Fibroblast of gingiva (primary cell): Measurements from ENCODE around the gene PTPN12.
"Not testable (repeated sequence)": the region's sequence is repeated elsewhere in the genome, so short reads cannot be mapped to it uniquely, and the experiment has no call there.

ENCODE experiments used
- DNase-seq: peaks from one replicate; pipeline ENCODE4 v3.0.0-alpha.2; 2011; ENCODE audit warnings: low read depth

The PTPN12 gene

DNA sequence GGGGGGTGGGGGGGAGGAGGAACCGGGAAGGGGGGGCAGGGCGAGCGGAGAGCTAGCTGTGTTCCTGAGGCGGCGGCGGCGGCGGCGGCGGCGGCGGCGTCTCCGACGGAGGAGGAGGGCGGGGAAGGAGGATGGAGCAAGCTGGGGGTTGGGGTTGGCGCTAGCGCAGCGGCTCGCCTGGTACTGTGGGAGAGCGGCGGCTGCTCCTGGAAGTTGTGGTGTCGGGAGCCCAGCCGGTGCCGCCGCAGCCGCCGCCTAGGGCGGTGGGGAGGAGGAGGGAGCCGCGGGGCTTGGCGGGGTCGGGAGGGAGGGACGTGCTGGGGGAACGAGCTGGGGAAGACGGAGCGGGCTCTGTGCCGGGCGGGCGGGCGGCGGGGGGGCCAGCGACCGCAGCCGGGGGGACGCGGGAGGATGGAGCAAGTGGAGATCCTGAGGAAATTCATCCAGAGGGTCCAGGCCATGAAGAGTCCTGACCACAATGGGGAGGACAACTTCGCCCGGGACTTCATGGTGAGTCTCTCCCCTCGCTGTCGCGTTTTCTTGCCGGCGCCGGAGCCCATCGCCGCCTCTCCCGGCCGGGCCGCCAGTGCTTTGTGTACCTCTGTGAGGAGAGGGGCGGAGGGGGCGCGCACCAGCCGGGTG, at the start of gene PTPN12:
TSS of gene PTPN12 (plus strand) at position 160 of the 642 bp plus-strand sequence. CDS start at position 412, 252 bp downstream.
- no peak for DNase-seq

DNA sequence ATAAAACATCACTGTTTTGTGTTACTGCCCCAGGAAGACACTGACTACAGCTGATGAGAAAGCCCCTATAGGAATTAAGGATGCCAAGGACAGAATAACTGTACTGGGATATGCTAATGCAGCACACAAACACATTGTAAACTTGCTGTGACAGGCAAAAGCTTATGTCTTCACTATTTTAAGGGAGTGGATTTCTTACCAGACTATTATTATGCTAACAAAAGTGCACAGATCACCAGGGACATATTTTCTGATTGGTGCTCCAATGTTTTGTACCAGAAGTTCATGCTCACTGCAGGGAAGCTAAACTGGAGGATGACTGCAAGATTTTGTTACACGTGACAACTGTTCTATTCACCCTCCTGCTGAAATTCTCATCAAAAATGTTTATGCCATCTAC, 48.1 kb upstream of the PTPN12 start:
- no peak for DNase-seq

DNA sequence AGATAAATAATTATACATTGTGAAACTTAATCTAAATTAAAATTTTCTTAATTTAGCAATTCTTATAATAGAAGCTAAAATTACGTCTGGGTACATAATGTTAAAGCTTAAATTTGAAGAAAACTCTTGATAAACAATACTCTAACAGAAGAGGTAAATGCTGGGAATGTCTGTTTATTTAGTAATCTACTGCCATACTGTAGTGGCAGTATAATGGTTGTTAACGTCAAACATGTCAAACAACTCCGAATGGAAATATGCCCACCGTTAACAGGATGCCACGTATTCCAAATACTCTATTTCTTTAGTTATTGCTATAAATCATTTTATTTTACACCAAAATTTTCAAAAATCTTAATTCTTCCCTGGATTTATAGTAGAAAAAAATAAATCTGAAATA, 40.0 kb upstream of the PTPN12 start:
- DNase-seq, result no peak

DNA sequence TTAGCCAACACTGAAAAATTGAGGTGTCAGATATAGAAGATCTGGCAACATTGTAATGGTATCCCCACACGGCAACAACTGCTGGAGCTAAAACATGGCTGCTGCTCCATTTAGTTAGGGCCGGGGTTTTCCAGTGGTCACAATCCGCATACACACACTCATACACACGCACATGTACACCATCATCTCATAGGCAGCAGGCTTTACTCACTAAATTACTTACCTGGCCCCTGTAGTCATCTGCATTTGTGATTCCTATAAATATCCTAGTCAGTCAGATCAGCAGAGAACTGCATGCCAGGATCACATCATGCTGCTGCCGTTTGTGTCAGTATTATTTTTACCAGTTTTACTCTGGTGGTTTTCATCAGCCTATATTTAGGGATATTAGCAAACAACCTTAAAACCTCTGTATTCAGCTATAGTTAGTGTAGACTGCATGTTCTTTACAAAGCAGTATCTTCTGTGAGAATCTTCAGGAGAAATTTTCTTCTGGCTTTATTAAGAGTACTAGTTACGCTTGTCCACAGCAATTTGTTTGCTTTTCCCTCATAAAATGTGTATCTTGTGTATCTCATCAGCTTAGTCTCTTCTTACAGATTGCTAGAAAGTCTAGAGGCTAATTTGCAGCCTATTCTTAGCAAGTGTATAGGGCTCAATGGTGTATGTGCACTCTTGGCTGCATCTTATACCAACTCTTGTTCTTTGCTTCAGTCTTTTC, 38.3 kb upstream of the PTPN12 start:
- DNase-seq, result no peak

DNA sequence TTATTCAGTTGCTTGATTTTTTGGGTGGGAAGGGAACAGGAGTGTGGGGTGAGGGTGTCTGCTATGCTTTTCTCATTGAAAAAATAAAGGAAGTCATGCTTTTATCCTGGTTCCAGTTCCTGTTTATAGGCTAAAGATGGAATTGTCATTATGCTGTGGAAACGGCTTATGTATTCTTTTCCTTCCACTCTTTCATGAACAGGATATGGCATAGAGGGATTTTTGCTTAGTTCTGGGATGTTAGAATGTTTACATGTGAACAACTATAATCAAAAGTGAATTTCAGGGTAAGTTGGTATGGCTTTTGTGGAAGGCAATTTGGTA, 35.9 kb upstream of the PTPN12 start:
- DNase-seq, result no peak

DNA sequence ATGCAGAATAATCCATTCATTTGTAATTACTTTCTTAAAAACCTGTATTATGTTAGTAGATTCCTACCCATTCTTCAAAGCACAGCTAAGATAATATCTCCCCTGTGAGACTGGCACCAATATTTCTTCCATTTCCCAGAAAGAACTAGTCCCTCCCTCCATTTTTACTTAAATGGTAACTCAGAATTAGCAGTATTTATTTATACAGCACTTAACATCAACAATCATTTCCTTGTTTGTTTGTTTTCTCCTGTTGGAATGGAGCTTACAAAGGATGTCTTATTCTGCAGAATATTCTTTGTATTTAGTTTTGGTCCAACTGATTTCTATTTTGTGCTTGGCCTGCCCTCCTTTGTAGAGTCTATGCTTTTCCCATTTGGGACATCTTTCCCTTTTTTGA, 32.1 kb upstream of the PTPN12 start:
- no peak for DNase-seq

DNA sequence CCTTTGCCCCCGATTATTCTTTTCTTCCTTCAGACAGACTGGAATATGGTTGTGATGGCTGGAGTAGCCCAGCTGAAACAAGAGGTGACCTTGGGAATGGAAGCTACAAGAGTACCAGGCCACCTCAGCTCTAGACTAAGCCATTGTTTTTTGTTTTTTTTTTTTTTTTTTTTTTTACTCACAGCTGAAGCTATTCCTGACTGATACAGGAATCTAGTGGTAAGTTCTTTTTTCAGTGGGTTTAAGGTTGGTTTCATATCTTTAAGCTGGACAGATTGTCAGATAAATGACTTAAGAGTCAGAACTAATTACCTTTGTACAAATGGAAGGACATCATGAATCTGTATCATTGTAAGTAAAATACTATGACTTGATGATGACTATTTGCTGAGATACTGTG, 30.2 kb upstream of the PTPN12 start:
- no peak for DNase-seq

DNA sequence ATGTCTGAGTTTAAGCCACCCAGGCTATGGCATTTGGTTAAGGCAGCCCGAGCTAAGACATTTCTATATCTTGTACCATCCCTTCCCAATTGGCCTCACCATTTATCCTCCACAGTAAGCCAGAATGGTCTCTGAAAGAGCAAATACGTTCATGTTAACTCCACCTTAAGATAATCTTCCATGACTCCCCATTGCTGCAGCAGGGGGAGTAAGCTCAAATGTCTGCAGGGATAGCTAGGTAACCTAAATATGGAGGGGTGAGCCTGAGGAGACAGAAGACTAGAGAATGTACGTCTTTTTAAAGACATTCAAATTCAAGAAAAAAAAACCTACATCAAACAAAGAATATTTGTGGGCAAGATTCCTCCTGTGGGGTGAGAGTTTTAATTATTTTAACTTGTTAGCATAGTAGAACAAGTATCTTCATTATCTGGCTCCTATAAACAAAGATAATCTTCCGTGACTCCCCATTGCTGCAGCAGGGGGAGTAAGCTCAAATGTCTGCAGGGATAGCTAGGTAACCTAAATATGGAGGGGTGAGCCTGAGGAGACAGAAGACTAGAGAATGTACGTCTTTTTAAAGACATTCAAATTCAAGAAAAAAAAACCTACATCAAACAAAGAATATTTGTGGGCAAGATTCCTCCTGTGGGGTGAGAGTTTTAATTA, 24.0 kb upstream of the PTPN12 start:
- not testable (repeated sequence) for DNase-seq

DNA sequence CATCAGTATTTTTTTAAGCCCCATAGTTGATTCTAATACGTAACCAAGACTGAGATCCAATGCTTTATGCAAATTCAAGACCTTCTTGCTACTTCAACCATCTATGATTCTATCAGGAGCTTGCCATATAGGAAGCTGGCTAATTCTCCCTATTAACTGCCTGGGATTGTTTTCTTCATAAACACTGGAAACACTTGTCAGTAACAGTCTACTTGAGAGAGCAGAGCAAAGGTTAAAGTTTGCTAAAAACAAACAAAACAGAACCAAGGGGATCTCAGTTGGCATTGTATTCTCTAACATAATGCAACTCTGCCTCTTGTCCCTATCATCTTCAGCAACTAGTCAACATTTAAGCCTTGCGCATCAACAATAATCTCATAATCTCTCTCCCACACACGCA, 21.0 kb upstream of the PTPN12 start:
- DNase-seq, result no peak

DNA sequence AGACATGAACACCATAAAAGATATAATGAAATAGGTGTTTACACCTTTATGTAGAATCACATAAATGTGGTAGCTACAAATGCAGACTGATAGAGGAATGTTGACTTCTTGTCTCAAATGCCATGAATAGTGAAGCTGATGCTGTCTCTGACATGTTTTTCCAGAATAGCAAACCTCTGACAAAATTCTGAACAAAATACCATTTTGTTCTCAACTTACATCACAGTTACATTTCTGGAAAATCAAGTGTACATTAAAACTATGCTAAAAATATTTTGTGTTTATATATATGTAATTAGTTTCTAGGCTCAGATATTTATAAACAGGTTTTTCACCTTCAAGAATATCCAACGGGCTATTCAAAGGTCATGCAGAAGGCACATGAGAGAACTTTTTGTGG, 16.8 kb upstream of the PTPN12 start:
- no peak for DNase-seq

DNA sequence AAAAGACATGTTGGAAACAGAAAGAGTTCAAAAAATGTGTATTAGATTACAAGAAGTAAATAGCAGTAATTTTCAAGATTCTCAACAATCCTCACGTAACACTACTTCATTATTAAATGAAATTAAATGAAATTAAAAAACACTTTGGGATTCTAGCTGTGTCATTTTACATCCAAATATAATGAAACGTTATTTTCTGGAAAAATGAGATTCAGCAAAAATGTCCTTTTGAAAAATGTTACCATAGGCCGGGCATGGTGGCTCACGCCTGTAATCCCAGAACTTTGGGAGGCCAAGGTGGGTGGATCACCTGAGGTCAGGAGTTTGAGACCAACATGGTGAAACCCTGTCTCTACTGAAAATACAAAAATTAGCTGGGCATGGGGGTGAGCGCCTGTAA, 15.6 kb upstream of the PTPN12 start:
- DNase-seq, result not testable (repeated sequence)

DNA sequence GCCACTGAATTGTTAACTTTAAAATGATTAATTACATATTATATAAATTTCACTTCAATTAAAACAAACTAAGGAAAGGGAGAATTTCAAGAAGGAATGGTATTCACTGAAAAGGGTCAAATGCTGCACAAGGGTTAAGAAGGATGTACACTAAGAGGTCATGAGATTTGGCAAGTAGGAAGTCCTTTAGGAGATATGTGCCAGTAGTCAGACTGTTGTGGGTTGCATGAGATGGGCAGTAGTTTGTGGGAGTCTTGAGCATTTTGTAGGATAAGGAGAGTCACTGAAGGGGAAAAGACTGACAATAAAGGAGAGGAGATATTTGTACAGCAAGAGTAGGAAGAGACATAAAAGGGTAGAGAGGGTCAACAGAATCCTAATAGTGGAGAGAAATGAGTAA, 12.4 kb upstream of the PTPN12 start:
- DNase-seq, result no peak

DNA sequence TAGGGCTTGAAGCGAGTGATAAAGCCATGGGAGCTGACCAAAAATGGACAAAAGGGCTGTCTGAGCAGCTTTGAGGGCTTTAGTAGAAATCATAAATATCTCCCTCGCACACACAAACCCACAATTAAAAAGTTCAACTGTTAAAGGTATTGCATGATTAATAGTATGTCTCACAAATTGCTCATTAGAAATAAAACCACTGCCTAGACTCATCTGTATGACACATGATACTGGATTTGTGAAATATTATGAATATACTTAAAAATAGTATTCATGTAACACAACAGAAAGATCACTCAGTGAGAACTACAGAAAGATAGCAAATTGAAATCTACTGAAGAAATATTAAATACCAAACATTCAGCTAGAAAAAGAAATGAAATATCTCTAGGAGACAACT, 11.9 kb upstream of the PTPN12 start:
- no peak for DNase-seq

DNA sequence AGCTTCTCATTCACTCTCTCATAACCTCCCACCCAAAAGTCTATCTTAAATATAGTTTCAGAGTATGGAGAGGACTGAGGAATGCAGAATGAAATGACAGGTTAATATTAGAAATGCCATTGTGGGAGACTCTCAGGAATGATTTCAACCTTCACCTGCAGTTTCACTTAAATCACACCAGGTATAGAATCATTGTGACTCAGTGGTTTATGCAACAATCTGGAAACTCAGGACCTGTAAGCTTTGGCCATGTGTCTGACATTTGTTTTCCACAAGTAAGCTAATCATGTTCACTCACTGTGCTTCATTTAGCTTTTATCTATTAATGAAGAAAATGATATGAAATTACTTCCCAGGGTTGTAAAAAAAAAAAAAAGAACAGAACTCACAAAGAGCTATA, 8.7 kb upstream of the PTPN12 start:
- DNase-seq, result no peak

DNA sequence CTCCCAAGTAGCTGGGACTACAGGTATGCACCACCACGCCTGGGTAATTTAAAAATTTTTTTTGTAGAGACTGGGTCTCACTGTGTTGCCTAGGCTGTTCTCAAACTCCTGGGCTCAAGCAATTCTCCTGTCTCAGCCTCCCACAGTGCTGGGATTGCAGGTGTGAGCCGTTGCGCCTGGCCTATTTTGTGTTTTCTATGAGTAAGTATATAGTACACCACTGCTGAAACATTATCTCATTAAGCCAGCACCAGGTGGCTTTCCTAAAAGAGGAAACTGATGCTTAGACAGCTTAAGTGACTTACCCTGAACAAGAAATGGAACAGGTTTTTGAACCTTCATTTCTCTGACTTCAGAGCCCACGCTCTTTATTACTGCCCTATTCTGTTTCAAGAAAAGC, 7.8 kb upstream of the PTPN12 start:
- no peak for DNase-seq

DNA sequence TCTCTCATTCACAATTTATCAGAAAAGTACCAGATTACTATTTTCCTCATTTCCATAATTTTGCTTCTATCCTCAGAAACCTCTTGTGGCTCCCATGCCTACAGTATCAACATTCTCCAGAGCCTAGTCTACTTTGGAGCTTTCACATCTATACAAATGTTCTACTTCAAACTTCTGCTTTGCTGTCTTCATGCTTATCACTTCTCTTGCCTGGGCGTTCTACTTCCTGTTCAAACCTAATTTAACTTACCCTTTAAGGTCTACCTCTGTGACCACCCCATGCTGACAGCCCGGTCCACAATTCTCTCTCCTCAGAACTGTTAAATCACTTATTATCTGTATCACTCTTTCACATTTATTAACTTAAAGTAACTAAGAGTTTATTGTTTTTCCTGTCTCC, 6.1 kb upstream of the PTPN12 start:
- no peak for DNase-seq

DNA sequence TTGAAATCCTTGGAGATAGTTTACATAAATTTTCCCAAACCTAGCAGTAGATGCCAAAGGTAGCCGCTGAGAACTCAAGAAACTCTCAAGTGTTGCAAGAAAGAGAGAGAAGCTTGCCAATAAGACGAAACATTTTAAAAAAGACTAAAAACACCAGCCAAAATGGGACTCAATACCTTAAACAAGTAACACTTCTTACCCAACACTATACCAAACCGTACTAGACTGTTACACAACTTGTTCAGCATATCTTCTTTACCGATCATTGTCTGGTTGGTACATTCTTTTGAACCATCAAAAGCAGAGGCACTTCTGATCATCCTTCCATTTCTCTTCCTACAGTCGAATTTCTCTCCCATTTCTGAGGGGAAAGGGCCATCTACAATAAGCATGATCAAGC, 4.8 kb upstream of the PTPN12 start:
- DNase-seq, result peak; percentile 68

DNA sequence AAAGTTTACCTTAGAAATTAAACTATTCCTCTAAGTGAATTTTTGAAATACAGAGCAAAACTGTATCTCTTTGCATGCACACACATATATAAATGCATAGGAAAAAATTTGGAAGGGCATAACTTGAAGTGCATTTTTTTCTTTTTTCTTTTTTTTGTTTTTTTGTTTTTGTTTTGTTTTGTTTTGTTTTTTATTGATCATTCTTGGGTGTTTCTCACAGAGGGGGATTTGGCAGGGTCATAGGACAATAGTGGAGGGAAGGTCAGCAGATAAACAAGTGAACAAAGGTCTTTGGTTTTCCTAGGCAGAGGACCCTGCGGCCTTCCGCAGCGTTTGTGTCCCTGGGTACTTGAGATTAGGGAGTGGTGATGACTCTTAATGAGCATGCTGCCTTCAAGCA, 4.4 kb upstream of the PTPN12 start:
- DNase-seq, result not testable (repeated sequence)

DNA sequence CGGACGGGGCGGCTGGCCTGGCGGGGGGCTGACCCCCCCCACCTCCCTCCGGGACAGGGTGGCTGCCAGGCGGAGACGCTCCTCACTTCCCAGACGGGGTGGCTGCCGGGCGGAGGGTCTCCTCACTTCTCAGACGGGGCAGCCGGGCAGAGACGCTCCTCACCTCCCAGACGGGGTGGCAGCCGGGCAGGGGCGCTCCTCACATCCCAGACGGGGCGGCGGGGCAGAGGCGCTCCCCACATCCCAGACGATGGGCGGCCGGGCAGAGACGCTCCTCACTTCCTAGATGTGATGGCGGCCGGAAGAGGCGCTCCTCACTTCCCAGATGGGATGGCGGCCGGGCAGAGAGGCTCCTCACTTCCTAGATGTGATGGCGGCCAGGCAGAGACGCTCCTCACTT, 3.0 kb upstream of the PTPN12 start:
- DNase-seq, result not testable (repeated sequence)

DNA sequence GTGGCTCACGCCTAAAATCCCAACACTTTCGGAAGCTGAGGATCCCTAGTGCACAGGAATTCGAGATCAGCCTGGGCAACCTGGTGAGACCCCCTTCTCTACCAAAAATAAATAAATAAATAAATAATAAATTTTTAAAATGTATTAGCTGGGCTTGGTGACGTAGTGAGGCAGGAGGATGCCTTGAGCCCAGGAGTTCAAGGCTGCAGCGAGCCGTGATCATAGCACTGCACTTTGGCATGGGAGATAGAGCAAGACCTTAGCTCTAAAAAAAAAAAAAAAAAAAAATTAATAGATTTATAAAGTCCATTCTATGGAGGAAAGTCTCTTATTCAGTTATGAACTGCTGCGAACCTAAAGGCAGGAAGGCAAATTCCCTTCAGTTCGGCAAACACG, 1.1 kb upstream of the PTPN12 start:
- DNase-seq, result no peak

DNA sequence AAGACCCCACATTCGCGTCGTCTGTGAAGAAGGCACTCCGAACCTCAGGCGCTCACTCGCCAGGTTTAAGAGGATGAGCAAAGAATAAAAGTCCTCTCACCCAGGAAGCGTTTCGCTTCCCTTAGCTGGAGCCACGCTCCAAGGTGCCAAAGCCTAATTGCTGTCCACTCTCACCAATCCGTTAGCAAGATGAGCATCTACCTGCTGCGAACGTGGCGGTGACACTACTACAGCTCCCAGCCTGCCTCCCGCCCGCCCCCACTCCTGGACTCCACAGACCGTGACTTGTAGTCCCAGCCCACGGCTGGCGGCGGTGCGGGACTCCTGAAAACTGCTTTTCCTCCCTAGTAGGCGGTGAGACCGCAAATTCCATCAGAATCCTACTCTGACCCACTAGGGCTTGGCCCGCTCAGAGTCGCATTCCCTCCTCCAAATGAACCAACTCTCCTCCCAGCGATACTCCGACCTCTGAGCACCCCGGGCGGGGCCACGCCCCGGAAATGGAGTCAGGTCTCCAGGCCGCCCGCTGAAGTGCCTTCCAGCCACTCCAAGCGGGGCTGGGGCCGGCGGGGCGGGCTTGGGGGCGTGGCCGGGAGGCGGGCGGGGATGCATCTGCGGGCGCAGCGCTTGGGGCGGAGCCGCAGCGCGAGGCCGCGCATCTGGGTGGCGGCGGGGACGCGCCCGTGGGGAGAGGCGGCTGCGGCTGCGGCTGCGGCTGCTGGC, 521 bp upstream of the PTPN12 start:
- DNase-seq, result peak; percentile 97

DNA sequence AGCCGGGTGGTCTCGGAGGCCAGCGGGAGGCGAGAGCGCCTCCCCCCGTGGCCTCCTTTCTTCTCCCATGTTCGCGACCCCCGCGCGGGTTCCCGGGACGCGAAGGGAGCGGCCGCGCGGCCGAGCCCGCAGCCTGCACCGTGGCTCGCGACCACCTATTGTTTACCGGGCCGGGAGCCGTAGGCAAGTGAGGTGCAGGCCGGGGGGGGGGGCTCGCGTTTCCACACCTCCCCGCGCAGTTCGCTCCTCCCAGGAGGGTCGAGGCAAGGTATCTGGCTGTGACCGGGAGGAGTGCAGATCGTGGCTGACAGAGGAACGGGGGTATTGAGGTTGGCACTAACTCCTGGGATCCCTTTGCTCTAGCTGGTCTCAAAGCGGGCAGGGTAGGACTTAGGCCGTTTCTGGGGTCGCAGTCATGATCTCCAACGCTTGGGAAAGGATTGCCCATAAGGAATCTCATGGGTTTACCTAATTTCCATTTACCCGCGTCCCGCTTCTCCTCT, 734 bp downstream of the PTPN12 start:
- peak; percentile 11 for DNase-seq
